Adrenal gland (tissue), 12 donors: Measurements from ENCODE around the gene ARF1. TPM values are rescaled to one million over a fixed set of nuclear protein-coding genes. Genes with fewer than 3 reads are reported as not detected.

Experiments
- DNase-seq, 7 donors: peaks; one replicate each; pipeline ENCODE4 v3.0.0-alpha.2; 2019 to 2020
- H3K27ac ChIP-seq, 5 donors: fragments of 200-600 bp; sonication (generic) in 4 of 5; 1 replicate in 3 of 5; 2 replicates in 2 of 5; pipeline versions ENCODE4 v1.5.1 to v1.8.0; 2016 to 2020; ENCODE audit warnings: mild to moderate bottlenecking in 1 of 5
- H3K27me3 ChIP-seq: fragments of 200-600 bp; 2 replicates; pipeline ENCODE4 v1.8.0; 2021
- H3K36me3 ChIP-seq, 2 donors: fragments of 200-600 bp; replicated peaks in 1 of 2; 1 replicate in 1 of 2; 2 replicates in 1 of 2; pipeline versions ENCODE4 v1.5.1 to v1.8.0; 2018 to 2022
- H3K4me1 ChIP-seq, 2 donors: fragments of 200-600 bp; replicated peaks in 1 of 2; 1 replicate in 1 of 2; 2 replicates in 1 of 2; pipeline versions ENCODE4 v1.5.1 to v1.8.0; 2018 to 2021
- H3K4me3 ChIP-seq, 4 donors: fragments of 200-600 bp; sonication (generic) in 3 of 4; one replicate each; pipeline ENCODE4 v1.5.1; 2016 to 2018
- H3K9me3 ChIP-seq, 3 donors: fragments of 200-600 bp; sonication (generic) in 1 of 3; replicated peaks in 1 of 3; 1 replicate in 2 of 3; 2 replicates in 1 of 3; pipeline versions ENCODE4 v1.5.1 to v1.8.0; 2016 to 2021
- CTCF ChIP-seq, 6 experiments: fragments of 450-650 bp in 4 of 6; fragments of 200-600 bp in 2 of 6; sonication (generic) in 1 of 6; IDR thresholded peaks; 1 replicate in 5 of 6; 2 replicates in 1 of 6; pipeline versions ENCODE4 v1.5.1 to v1.8.0; 2016 to 2021; ENCODE audit warnings: antibody characterized with exemption in 6 of 6, mild to moderate bottlenecking in 2 of 6, moderate library complexity in 1 of 6
- POLR2A ChIP-seq, 2 donors: fragments of 450-650 bp; IDR thresholded peaks; one replicate each; pipeline ENCODE4 v1.6.1; 2017; ENCODE audit warnings: antibody characterized with exemption in 2 of 2, mild to moderate bottlenecking in 2 of 2, moderate library complexity in 1 of 2
- WGBS, 4 donors: extraction: QIAGEN DNeasy Blood & Tissue Kit in 2 of 4; methylation state at CpG; one replicate each; pipeline versions ENCODE4 v1.1.5 to v1.1.7; 2013 to 2017; 5-methylcytosine and 5-hydroxymethylcytosine counted together
- intact Hi-C, 2 donors: fragments of 100-400 bp; cut with DNase I; formaldehyde crosslinking; loops; one replicate each; pipeline versions ENCODE4 v1.14.1 to v1.15.0; 2022 to 2023
- polyA plus RNA-seq, 3 donors: library from polyadenylated mRNA; stranded (reverse); fragments of 200-250 nt in 2 of 3; fragments of 350-450 nt in 1 of 3; fragmentation: Illumina TruSeq in 1 of 3; extraction: RNeasy Lipid Tissue Mini Kit (QIAGEN cat#74804) in 1 of 3; gene quantifications; one replicate each; pipeline ENCODE4 v1.2.3, GENCODE V29; 2013 to 2014
- total RNA-seq, 9 donors: library from RNA; depleted of rRNA in 4 of 9; stranded (reverse); fragments of >200 nt in 4 of 9; fragments of 120-200 nt in 1 of 9; fragmentation: NEBNext Ultra II Directional in 1 of 9; extraction: Animal tissue kit (Norgen Biotek cat#: 25700) in 1 of 9; gene quantifications; one replicate each; pipeline versions ENCODE4 v1.1.0 to v1.2.4, GENCODE V29; 2013 to 2023
- donor health status: healthy with polysubstance abuse.
- donor health status: Bipolar disorder and iron deficiency.
- donor health status: DM: yes; HTN: yes; CAD: no.
- donor health status: DM: no; HTN: no; CAD: no.
- donor health status: DM: no; HTN: no; CAD: no.
- donor health status: DM: yes; HTN: yes; CAD: no.

ARF1 gene
- total and polyA plus RNA-seq, 12 donors: 200 to 611 (median 381) TPM

GRCh38 chr1:228048659-228049298, 33.7 kb upstream of the ARF1 start:
- TF ChIP-seq POLR2A (IDR thresholded peaks at IDR 0.05): no peak
- TF ChIP-seq CTCF (IDR thresholded peaks at IDR 0.05): no peak
- no peak for DNase-seq
- 87 to 93% (median 91%) methylated on average over 6 of the region's 6 CpGs for WGBS, 4 donors

GRCh38 chr1:228050571-228051231, 31.8 kb upstream of the ARF1 start:
- DNase-seq: peak in 1 of 7 donors; percentile 21
- TF ChIP-seq POLR2A (IDR thresholded peaks at IDR 0.05): no peak
- TF ChIP-seq CTCF (IDR thresholded peaks at IDR 0.05): no peak
- no peaks in the 10 kb centered on the region for H3K27me3 ChIP-seq
- no peak overlapping the region for H3K27ac ChIP-seq
- no peaks in the 10 kb centered on the region for H3K9me3 ChIP-seq
- WGBS, 4 donors: 89 to 92% (median 89%) methylated on average over 9 to 30 of the region's 30 CpGs
- no peaks in the 10 kb centered on the region for H3K36me3 ChIP-seq
- intact Hi-C loops: no loop called here
- no peaks in the 10 kb centered on the region for H3K4me1 ChIP-seq
- H3K4me3 ChIP-seq: no peak overlapping the region

More at GRCh38 chr1:228048659-228049298, 33.7 kb upstream of the ARF1 start:
- Histone ChIP-seq H3K4me3 (no peak overlapping the region), H3K27me3 (no peaks in the 10 kb centered on the region), H3K27ac (no peak overlapping the region), H3K9me3 (no peaks in the 10 kb centered on the region), H3K4me1 (no peaks in the 10 kb centered on the region), H3K36me3 (no peaks in the 10 kb centered on the region)
- intact Hi-C loops: no loop called here

GRCh38 chr1:228058172-228058948, 24.1 kb upstream of the ARF1 start:
- Histone ChIP-seq H3K36me3 (no peaks in the 10 kb centered on the region), H3K9me3 (no peaks in the 10 kb centered on the region), H3K4me1 (no peaks in the 10 kb centered on the region), H3K27me3 (peaks cover 52% of the 10 kb centered on the region), H3K4me3 (no peak overlapping the region), H3K27ac (no peak overlapping the region)
- WGBS, 4 donors: 43 to 55% (median 48%) methylated on average over 12 to 18 of the region's 18 CpGs
- DNase-seq: no peak
- intact Hi-C loops: no loop called here
- TF ChIP-seq CTCF (IDR thresholded peaks at IDR 0.05) (no peak), POLR2A (IDR thresholded peaks at IDR 0.05) (no peak)

GRCh38 chr1:228058949-228059633, 23.4 kb upstream of the ARF1 start:
- TF ChIP-seq CTCF (IDR thresholded peaks at IDR 0.05) (no peak), POLR2A (IDR thresholded peaks at IDR 0.05) (no peak)
- Histone ChIP-seq H3K4me3 (peak overlapping the region in 1 of 4 donors; percentile 40), H3K4me1 (no peaks in the 10 kb centered on the region), H3K27me3 (peaks cover 60% of the 10 kb centered on the region), H3K27ac (no peak overlapping the region), H3K9me3 (no peaks in the 10 kb centered on the region), H3K36me3 (no peaks in the 10 kb centered on the region)
- whole genome bisulfite sequencing, 4 donors: 0 to 10% (median 4%) methylated on average over 1 to 66 of the region's 66 CpGs
- intact Hi-C loops: no loop called here
- no peak for DNase-seq
